Activated CD8-positive, alpha-beta memory T cell treated with anti-CD3 and anti-CD28 coated beads for 1 hour (primary cell): ENCODE data around the gene GPR65.

Experiments used
- DNase-seq, 2 donors: peaks; one replicate each; pipeline ENCODE4 v3.0.0-alpha.2; 2020; ENCODE audit warnings: low read depth in 1 of 2; ENCODE audit errors: extremely low read depth in 1 of 2

The GPR65 gene, protein sequence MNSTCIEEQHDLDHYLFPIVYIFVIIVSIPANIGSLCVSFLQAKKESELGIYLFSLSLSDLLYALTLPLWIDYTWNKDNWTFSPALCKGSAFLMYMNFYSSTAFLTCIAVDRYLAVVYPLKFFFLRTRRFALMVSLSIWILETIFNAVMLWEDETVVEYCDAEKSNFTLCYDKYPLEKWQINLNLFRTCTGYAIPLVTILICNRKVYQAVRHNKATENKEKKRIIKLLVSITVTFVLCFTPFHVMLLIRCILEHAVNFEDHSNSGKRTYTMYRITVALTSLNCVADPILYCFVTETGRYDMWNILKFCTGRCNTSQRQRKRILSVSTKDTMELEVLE

DNA sequence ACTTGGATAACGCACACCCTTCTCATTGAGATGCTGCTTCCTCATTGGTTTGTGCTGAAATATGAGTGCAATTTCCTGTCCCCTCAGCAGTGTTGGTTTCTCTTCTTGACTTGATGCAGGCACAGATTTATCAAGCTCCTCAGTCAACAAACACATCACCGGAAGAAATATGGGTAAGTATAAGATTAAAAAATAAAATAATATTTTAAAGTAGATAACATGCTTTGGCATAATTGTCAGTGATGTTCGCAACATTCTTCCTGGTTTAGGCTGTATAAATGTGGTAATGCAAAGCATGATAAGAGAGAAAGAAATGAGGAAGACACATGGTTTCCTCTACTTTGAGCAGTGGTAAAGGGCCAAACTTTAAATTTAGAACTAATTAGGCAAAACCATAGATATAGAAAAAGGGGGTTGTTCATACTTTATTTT, at the start of gene GPR65:
GPR65 (plus strand) TSS at position 86 of the 432 bp plus-strand sequence. CDS start 5,713 bp downstream, outside the sequence.
- no peak for DNase-seq

DNA sequence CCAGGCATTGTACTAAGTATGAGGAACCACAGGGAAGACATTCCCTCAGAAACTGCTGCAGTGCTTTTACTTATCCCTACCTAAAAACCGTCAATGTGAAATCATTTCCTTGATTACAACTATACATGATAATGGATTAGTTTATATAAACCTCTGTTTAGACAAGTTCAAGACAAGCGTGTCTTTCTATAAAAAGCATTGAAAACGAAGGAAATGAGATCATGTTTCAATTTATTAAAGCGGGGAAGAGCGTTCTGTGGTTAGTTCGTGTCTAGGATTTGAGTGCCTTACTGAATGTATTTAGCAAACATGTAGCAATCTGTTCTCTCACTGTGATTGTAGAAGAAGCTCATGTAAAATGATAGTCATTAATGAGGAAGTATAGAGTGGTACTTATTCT, 49.4 kb upstream of the GPR65 start:
- no peak for DNase-seq

DNA sequence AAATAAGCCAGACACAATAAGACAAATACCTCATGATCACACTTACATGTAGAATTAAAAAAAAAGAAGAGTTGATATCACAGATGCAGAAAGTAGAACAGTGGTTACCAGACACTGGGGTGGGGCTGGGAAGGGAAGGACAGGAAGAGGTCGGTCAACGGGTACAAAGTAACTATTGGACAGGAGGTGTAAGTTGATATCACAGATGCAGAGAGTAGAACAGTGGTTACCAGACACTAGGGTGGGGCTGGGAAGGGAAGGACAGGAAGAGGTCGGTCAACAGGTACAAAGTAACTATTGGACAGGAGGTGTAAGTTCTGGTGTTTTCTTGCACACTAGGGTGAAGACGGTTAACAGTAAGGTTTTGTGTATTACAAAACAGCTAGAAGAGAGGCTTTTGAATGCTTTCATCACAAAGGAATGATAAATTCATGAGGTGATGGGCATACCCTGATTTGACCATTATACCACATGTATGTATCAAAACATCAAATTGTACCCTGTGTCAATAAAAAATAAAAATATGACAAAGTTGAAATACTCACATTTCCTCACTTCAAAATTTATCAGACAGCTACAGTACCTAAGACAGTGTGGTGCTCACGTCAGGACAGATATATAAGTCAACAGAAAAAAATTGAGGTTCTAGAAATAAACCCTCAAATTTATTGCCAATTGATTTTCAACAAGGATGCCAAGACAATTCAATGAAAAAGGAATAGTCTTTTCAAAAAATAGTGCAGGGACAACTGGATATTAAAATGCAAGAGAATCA, 44.7 kb upstream of the GPR65 start:
- no peak for DNase-seq

DNA sequence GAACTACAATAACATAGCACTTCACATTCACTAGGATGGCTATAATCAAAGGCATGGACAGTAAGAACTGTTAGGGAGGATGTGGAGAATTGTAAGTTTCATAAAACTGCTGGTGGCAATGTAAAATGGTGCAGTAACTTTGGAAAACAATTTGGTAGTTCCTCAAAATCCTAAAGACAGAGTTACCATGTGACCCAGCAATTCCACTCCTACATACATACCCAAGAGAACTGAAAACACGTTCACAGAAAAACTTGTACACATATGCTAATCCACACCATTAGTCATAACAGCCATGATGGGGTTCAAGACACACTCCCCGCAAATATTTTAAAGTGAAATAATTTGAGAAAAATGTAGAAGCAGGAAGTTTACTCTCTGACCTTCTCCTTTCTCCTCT, 43.7 kb upstream of the GPR65 start:
- DNase-seq, result no peak

DNA sequence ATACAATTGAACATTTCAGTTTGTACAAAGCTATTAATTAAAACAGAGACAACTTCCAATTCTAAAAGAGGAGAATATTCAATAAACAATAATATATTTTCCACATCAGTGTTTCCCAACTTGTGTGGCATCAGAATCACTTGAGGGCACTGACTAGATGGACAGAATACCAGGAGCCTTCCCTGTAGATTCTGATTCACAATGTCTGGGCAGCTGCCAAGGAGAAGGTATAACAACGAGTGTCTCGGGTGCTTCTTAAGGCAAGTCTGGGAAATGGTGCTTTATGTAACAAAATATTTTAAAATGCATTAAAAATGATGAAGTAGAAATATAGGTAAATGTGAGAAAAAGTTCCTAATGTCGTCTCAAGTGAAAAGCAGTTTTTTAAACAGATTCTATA, 38.1 kb upstream of the GPR65 start:
- DNase-seq, result no peak

DNA sequence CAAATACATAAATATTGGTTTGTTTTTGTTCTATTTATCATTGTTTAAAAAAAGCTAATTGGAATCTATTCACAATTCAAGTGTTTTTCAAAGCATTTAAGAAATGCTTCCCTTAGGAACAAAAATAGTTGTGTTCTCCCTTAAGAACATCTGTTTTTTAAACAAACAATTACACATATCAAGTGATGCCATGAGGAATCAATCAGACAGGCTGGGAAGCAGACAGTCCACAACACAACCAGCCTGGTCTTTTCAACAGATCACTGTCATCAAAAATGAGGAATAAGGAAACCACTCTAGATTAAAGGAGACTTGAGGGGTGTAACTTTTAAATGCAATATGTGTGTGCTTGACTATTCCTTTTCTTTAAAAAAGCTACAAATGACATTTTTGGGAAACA, 37.4 kb upstream of the GPR65 start:
- DNase-seq, result no peak

DNA sequence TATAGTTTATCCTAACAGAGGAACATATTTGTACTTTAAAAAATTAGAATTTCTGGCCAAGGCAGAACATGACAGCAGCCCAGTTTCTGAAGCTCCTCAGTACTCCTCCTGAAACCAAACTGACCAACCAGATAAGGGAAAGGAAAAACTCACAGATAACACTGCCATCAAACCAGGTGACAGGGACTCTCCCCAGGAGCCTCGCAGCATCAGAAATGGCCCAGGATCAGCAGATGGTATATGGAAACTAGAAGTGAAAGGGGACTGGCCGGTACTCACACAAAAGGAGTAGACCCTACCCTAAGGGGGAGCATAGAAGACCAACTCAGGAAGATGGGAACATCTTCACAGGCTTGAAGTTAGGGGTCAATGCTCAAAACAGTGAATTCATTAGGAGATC, 33.9 kb upstream of the GPR65 start:
- DNase-seq, result no peak

DNA sequence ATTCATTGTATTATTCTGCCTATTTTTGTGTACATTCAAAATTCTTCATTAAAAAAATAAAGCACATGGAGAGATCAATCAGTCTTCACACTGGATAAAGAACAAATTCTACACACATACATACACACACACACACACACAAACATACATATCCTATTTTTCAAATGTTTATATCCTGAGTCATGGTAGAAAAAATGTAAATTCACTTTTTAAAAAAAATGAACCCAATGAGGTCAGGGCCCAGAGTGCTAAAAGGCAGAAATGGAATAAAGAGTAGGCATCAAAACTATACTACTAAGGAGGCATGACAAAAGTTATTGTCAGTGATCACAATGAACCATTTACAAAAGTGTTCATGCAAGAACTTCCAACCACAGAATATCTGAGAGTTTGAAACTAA, 29.3 kb upstream of the GPR65 start:
- no peak for DNase-seq

DNA sequence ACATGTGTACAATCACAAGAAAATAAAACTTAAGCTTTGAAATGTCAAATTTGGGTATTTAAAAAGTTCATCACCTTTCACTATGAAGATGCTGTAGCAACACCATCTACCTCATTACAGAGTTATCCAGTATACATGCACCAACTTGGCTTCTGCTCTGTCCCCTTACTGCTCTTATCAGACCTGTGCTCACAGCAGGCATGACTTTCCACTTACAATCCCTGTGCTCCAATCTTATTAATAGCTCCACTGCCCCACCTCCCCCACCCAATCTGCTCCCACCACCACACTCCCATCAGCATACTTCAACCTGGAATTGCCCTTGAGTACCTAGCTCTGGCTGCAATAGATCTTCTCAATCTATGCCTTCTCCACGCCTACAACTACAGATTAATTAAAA, 25.2 kb upstream of the GPR65 start:
- DNase-seq, result no peak

DNA sequence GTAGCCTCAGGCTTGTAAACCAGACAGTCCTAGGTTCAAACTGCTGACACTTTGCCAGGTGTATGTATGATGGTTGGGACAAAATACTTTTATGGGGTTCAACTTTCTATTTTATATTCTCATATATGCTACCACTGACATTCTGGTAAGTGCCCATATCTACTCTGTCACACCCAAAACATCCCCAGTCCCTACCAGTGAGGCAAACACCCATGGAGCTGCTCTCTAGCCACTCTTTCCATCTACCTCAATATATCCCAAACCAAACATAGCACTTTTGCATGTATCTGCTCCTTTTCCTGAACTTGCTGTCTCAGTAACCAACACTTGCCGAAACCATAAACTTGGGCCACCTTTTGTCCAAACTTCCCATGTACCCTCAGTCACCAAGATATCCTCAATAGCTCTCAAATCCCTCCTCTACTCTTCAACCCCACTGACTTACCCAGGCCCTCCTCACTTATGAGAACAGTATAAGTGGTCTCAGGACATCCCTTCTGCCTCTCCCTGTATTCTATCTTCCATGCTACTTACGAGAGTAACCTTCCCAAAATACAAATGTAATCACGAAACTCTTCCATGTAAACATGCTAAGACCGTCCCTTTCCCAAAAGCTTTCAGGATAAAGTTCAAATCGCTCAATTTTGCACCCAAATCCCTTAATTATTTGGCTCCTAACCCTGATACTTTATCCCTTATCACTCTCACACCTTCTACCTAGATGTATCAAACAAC, 15.5 kb upstream of the GPR65 start:
- DNase-seq, result no peak

DNA sequence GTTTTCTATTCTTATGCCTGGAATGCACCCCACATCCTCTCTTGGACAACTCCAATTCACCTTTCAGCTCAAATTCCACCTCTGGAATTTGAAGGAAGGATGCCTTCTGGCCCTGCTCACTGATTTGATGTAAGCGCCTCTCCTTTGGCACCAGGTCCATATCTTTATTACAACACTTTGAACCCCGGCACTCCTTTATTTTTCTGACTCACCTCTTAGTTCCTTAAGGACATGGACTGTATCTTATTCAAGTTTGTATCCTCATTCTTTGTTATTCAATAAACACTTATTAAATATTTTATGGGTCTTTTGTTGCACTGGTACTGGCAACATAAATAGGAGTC, 15.0 kb upstream of the GPR65 start:
- DNase-seq, result no peak

DNA sequence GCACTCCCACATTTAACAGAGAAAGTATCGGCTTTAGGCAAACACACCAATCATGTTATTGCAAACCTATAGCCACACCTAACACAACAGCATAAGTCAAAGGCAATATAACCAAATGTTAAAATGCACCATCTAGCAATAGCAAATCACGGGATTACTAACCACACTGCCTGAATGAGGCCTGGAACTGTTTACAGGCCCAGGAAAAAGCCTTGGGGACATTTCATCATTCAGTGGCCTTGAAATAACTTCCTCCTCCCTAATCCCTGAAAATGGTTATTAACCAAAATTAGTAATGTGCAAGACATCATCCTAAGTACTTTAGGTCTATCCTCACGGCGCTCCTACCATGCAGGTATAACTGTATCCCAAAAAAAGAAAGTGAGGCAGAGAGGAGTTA, 14.3 kb upstream of the GPR65 start:
- DNase-seq, result no peak

DNA sequence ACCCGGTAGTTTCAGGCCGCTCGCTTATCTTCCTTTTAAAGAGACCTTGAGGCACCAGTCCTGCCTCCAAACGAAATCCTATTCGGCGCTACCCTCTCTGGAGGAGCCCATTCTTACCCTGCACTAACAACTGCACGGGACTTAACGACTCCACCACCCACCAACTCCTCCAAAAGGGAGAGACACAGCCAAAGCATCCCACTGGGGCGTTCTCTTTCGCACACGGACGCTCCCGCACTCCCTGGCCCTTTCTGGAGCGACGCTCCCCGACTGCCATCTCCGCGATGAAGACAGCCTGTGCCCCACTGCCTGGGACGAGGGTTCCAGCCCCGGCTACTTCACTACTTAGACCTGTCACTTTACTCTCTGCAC, 12.6 kb upstream of the GPR65 start:
- DNase-seq, result no peak

DNA sequence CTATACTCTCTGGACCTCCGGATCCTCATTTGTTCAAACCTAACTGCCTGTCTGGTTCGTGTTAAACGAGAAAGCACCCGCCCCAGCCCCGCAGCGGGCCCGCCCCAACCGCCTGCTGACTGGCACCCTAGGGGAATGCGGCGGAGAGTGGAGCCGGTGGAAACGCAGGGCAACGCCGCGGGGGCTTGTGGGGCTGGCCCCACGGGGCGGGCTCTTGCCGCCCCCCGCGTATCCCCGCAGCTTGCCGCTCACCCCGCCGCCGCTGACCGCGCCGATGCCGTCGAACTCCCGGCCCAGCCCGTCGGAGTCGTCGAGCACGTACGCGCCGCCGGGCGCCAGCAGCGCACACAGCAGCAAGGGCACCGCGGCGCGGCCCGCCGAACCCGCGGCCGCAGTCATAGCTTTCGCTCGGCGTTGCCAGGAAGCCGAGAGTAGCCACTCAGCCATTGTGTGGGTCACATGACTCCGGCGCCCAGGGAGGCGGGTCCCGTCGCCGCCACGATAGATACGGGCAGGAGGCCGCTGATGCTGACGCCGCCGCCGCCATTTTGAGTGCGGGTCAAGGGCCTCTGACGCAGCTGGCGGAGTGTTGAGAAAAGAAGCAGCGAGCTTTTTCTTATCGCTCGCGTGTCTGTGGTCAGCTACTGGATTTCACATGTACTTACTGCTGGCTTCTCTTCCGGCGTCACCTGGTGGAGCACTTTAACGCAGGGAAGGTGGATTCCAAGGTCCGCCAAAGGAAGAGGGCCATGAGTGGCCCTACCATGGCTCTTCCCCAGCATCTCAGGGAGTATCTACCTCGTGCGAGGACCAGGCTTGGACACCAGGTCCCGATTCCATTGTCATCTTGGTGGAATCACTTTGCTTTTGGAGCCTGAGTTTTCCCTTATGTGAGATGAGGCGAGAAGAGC, 12.0 kb upstream of the GPR65 start, which contains the start of gene GALC:
GALC (minus strand) TSS at position 465 of the 911 bp plus-strand sequence; CDS start at position 447, 18 bp downstream.
- peak; percentile 90 to 94 for DNase-seq

DNA sequence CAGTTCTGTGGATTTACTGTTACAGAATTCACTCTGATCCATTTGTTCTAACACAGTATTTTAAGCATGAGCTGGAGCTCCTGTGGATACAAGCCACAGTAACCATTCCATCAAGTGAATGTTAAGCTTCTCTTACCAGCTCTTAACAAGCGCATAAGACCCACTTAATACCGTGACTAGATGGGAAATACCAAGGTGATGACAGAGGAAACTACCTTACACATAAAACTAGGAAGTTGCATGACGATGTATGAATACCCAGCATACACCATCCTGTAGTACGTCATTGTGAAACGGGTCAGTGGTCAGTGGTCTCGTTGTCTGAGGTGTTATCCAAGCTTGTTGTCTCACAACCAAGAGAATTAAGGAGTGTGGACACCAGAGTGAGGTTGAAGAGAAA, 10.0 kb upstream of the GPR65 start:
- no peak for DNase-seq

DNA sequence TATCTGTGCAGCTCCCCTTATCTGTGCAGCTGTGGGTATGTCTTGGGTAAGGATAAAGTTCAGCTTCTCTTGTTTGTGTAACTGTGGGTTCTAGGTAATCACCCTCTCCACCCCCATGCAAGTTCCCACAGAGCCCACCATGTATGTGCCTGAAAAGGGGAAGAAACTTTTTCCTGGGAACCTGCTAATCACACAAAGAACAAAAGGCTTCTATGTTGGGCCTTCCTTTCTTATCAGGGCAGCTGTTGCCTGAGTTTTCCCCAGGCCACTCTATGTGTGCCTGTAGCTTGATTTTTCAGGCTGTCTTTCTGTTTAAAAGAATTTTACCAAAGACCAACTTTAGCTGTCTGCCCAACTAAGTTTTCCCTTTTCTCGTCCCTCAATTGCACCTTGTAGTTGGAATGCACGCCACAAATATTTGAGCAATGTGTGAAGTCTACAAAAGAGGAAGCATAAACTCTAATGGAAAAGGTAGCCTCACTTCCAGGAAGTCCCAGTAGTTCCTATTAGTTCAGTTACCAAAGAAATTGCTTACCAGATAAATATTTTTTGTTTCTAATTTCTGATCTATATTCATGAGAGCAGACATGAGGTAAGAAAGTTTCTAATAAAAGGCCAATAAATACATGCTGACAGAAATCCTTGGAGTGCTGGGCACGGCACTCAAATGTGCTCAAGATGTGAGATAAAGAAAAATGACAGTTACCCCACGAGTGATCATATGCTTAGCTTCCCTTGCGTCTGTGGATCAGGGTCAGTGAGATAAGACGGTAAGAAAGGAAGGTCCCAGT, 9.2 kb upstream of the GPR65 start:
- DNase-seq, result no peak

DNA sequence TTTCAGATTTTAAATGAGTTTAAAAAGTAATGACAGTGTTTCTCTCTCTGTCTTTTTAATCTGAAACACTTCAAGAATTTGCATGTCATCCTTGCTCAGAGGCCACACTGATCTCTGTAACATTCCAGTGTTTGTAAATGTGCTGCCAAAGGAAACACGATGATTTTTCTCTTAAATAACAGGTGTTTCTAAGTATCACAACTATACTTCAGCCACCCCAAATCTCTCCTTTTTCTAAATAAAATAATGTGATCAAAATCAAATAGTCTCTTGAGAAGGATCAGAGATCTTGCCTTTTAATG, 8.7 kb upstream of the GPR65 start:
- DNase-seq, result no peak

DNA sequence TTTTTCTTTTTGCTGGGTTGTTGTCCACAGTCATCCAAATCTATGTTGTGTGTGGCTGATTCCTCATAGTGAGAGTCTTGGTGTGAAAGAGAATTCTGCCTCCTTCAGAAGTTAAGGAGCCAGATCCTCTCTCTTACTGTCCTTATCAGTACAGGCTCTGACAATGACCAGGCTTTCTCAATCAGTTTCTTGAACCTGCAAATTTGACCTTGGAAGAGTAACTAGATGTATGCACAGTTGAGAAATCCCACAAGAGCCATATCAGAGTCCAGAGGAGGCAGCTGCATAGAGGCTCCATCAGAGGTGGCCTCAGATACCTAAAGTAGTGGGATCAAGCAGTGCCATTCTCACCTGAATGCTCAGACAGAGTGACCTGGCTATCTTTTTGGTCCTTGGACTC, 6.5 kb upstream of the GPR65 start:
- DNase-seq, result no peak

DNA sequence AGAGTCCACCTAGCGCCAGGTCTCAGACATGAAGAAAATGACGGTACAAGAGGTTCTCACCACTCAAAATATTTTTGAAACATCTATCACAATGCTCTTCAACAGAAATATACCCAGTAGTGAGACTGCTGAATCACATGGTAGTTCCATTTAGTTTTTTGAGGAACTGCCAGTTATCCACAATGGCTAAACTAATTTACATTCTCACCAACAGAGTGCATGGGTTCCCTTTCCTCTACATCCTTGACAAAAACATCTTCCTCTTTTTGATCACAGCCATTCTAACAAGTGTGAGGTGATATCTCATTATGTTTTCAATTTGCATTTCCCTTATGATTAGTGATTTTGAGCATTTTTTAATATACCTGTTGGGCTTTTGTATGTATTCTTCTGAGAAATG, 5.7 kb upstream of the GPR65 start:
- DNase-seq, result no peak

DNA sequence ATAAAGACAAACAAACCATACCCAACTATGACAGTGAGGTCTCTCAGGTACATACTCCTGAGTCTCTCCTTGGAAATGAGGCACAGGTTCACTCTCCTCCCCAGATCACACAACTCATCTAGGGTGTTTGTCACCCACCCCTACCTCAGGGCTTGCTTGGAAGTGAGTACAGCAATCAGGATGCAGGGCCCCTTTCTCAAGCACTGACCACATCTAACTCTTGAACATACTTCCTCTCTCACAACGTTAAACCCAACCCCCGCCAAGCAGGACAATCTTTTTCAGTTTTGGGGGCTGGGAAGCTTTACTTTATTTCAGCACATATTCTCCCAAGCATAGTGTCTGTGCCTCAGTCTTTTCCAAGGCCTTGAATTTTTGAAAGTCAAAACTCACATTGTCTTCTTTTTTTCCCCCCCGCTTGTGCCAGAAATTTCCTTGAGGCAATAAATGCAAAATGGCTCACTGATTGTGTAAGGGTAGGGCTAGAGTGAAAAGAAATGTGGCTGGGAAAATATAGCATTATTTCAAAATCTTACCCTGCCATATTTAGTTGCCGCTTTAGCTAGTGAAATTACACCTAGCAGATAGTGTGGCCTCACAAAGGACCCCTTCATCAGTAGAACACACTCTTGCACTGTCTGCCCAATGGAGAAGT, 2.4 kb upstream of the GPR65 start:
- DNase-seq, result no peak
